ENCODE data around the gene RBBP6. TPM values are rescaled to one million over a fixed set of nuclear protein-coding genes. Genes with fewer than 3 reads are reported as not detected.

Gene RBBP6
- total RNA-seq, 4 donors from 2014 or later: 39.0 to 110 (median 53.5) TPM

- no peak overlapping the region for H3K27ac ChIP-seq
- DNase-seq (ENCODE audit: low spot score in 2 of 2): no peak
- 62 to 65% methylated on average over 3 of the region's 3 CpGs for WGBS, 2 donors
- no peaks in the 10 kb centered on the region for H3K27me3 ChIP-seq
- no peaks in the 10 kb centered on the region for H3K9me3 ChIP-seq
- H3K4me3 ChIP-seq: no peak overlapping the region
- H3K36me3 ChIP-seq: no peaks in the 10 kb centered on the region
- TF ChIP-seq CTCF (IDR thresholded peaks at IDR 0.05) (no peak), EP300 (IDR thresholded peaks at IDR 0.05) (no peak), POLR2A (IDR thresholded peaks at IDR 0.05) (no peak)
- H3K4me1 ChIP-seq: no peaks in the 10 kb centered on the region
Observed at GRCh38 chr16:24508614-24509013, 30.8 kb upstream of the RBBP6 start.

GRCh38 chr16:24509536-24509935, 29.8 kb upstream of the RBBP6 start:
- TF ChIP-seq CTCF (IDR thresholded peaks at IDR 0.05) (no peak), POLR2A (IDR thresholded peaks at IDR 0.05) (no peak), EP300 (IDR thresholded peaks at IDR 0.05) (no peak)
- WGBS, 2 donors: 58 to 84% methylated on average over 2 of the region's 2 CpGs
- H3K27ac ChIP-seq: no peak overlapping the region
- H3K4me1 ChIP-seq: no peaks in the 10 kb centered on the region
- H3K36me3 ChIP-seq: no peaks in the 10 kb centered on the region
- H3K9me3 ChIP-seq: no peaks in the 10 kb centered on the region
- DNase-seq (ENCODE audit: low spot score in 2 of 2): no peak
- H3K4me3 ChIP-seq: no peak overlapping the region
- no peaks in the 10 kb centered on the region for H3K27me3 ChIP-seq

- Histone ChIP-seq H3K36me3 (no peaks in the 10 kb centered on the region), H3K4me1 (no peaks in the 10 kb centered on the region), H3K4me3 (no peak overlapping the region), H3K27me3 (no peaks in the 10 kb centered on the region), H3K9me3 (no peaks in the 10 kb centered on the region), H3K27ac (no peak overlapping the region)
- TF ChIP-seq CTCF (IDR thresholded peaks at IDR 0.05) (no peak), EP300 (IDR thresholded peaks at IDR 0.05) (no peak), POLR2A (IDR thresholded peaks at IDR 0.05) (no peak)
- DNase-seq (ENCODE audit: low spot score in 2 of 2): no peak
- WGBS, 2 donors: 86 to 88% methylated on average over 1 of the region's 1 CpG
Observed at GRCh38 chr16:24511174-24511573, 28.2 kb upstream of the RBBP6 start.

GRCh38 chr16:24511792-24512191, 27.6 kb upstream of the RBBP6 start:
- H3K4me1 ChIP-seq: no peaks in the 10 kb centered on the region
- no peak overlapping the region for H3K4me3 ChIP-seq
- TF ChIP-seq EP300 (IDR thresholded peaks at IDR 0.05) (no peak), POLR2A (IDR thresholded peaks at IDR 0.05) (no peak), CTCF (IDR thresholded peaks at IDR 0.05) (no peak)
- H3K27ac ChIP-seq: no peak overlapping the region
- no peaks in the 10 kb centered on the region for H3K9me3 ChIP-seq
- H3K27me3 ChIP-seq: no peaks in the 10 kb centered on the region
- no peaks in the 10 kb centered on the region for H3K36me3 ChIP-seq
- WGBS, 2 donors: 59 to 65% methylated on average over 5 of the region's 5 CpGs
- DNase-seq (ENCODE audit: low spot score in 2 of 2): no peak

GRCh38 chr16:24514096-24514495, 25.3 kb upstream of the RBBP6 start:
- no peak for TF ChIP-seq EP300 (IDR thresholded peaks at IDR 0.05)
- TF ChIP-seq POLR2A (IDR thresholded peaks at IDR 0.05): no peak
- TF ChIP-seq CTCF (IDR thresholded peaks at IDR 0.05): no peak
- H3K36me3 ChIP-seq: no peaks in the 10 kb centered on the region
- no peak for DNase-seq (ENCODE audit: low spot score in 2 of 2)
- peaks cover 0 to 5% (median 2%) of the 10 kb centered on the region in 4 donors for H3K4me1 ChIP-seq
- no peaks in the 10 kb centered on the region for H3K9me3 ChIP-seq
- H3K4me3 ChIP-seq: no peak overlapping the region
- H3K27me3 ChIP-seq: no peaks in the 10 kb centered on the region
- H3K27ac ChIP-seq: no peak overlapping the region
- WGBS, 2 donors: 74 to 77% methylated on average over 2 of the region's 2 CpGs

Data from tibial nerve (tissue), 4 donors.